ENCODE measurements around the gene ZNF469.
"Not testable (repeated sequence)": the region's sequence is repeated elsewhere in the genome, so short reads cannot be mapped to it uniquely, and the experiment has no call there.

Gene ZNF469

GRCh38 chr16:88409296-88410065, 26.7 kb downstream of the ZNF469 start:
- no peak for DNase-seq (ENCODE audit: low read depth in 4 of 4, low spot score in 1 of 4)

- DNase-seq (ENCODE audit: low read depth in 4 of 4, low spot score in 1 of 4) = not testable (repeated sequence)
Observed at GRCh38 chr16:88410297-88410968, 27.7 kb downstream of the ZNF469 start.

- DNase-seq (ENCODE audit: low read depth in 4 of 4, low spot score in 1 of 4) = no peak
Observed at GRCh38 chr16:88411951-88412576, 29.3 kb downstream of the ZNF469 start.

GRCh38 chr16:88412766-88413165, 30.0 kb downstream of the ZNF469 start:
- no peak for DNase-seq (ENCODE audit: low read depth in 4 of 4, low spot score in 1 of 4)

- DNase-seq (ENCODE audit: low read depth in 4 of 4, low spot score in 1 of 4) = no peak
Observed at GRCh38 chr16:88413231-88413630, 30.5 kb downstream of the ZNF469 start.

- no peak for DNase-seq (ENCODE audit: low read depth in 4 of 4, low spot score in 1 of 4)
Observed at GRCh38 chr16:88413631-88414030, 30.9 kb downstream of the ZNF469 start.

GRCh38 chr16:88414521-88415380, 32.0 kb downstream of the ZNF469 start:
- no peak for DNase-seq (ENCODE audit: low read depth in 4 of 4, low spot score in 1 of 4)

GRCh38 chr16:88415381-88415705, 32.6 kb downstream of the ZNF469 start:
- no peak for DNase-seq (ENCODE audit: low read depth in 4 of 4, low spot score in 1 of 4)

- DNase-seq (ENCODE audit: low read depth in 4 of 4, low spot score in 1 of 4) = no peak
Observed at GRCh38 chr16:88415713-88416323, 33.1 kb downstream of the ZNF469 start.

- no peak for DNase-seq (ENCODE audit: low read depth in 4 of 4, low spot score in 1 of 4)
Observed at GRCh38 chr16:88416686-88417085, 33.9 kb downstream of the ZNF469 start.

- no peak for DNase-seq (ENCODE audit: low read depth in 4 of 4, low spot score in 1 of 4)
Observed at GRCh38 chr16:88417684-88418476, 35.1 kb downstream of the ZNF469 start.

GRCh38 chr16:88418869-88419268, 36.1 kb downstream of the ZNF469 start:
- DNase-seq (ENCODE audit: low read depth in 4 of 4, low spot score in 1 of 4) = no peak

- no peak for DNase-seq (ENCODE audit: low read depth in 4 of 4, low spot score in 1 of 4)
Observed at GRCh38 chr16:88419790-88420189, 37.0 kb downstream of the ZNF469 start.

- DNase-seq (ENCODE audit: low read depth in 4 of 4, low spot score in 1 of 4) = no peak
Observed at GRCh38 chr16:88420496-88420895, 37.7 kb downstream of the ZNF469 start.

- DNase-seq (ENCODE audit: low read depth in 4 of 4, low spot score in 1 of 4) = no peak
Observed at GRCh38 chr16:88421301-88421700, 38.5 kb downstream of the ZNF469 start.

- DNase-seq (ENCODE audit: low read depth in 4 of 4, low spot score in 1 of 4) = no peak
Observed at GRCh38 chr16:88421871-88422433, 39.2 kb downstream of the ZNF469 start.

- no peak for DNase-seq (ENCODE audit: low read depth in 4 of 4, low spot score in 1 of 4)
Observed at GRCh38 chr16:88422733-88423447, 40.1 kb downstream of the ZNF469 start.

- no peak for DNase-seq (ENCODE audit: low read depth in 4 of 4, low spot score in 1 of 4)
Observed at GRCh38 chr16:88423448-88423850, 40.7 kb downstream of the ZNF469 start.

GRCh38 chr16:88424587-88425235, 42.0 kb downstream of the ZNF469 start:
- DNase-seq (ENCODE audit: low read depth in 4 of 4, low spot score in 1 of 4) = no peak

Measured in stimulated activated CD4-positive, alpha-beta T cell treated with anti-CD3 and anti-CD28 coated beads, Interleukin-1b, Interleukin-23, amount 100 ng/mL, for 24 hours (primary cell).